ENCODE measurements around the gene ZNF219.

The ZNF219 gene

GRCh38 chr14:21098076-21098891 is at the start of gene ZNF219:
TSS of gene ZNF219 (minus strand) at chr14:21098655. CDS start at chr14:21093591, 5,064 bp downstream.
- DNase-seq: peak in 43 of 56 donors; percentile 10 to 70 (median 43)

- no peak for DNase-seq
Measured at GRCh38 chr14:21145437-21145836, 47.0 kb upstream of the ZNF219 start.

DNA sequence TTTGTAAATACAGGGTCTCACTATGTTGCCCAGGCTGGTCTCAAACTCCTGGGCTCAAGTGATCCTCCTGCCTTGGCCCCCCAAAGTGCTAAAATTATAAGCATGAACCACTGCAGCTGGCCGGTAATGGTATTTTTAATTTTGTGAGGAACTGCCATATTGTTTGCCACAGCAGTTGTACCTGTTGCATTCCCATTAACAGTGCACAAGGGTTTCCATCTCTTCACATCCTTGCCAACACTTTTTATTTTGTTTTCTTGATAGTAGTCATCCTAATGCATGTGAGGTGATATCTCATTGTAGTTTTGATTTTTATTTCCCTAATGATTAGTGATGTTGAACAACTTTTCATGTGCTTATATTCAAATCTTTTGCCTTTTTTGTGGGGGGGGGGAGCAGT is 43.9 kb upstream of the ZNF219 start:
- DNase-seq: no peak

DNA sequence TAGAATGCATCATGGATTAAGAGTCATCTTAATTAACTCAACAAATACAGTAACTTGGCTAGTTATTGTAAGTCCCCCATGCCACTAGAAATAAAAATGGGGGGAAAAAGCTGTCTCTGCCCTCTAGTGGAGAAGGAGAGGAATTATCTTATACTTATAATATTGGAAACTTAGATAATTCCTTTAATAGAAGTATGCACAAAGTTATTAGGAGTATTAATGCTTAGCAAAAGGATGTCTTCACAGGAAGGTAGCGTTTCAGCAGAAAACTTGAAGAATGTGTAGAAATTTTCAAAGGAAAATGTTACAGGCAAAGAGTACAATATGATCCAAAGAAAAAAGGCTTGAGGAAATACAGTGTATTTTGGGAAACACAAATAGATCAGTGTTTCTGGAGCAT is 37.6 kb upstream of the ZNF219 start:
- no peak for DNase-seq

- DNase-seq: no peak
Measured at GRCh38 chr14:21133901-21134300, 35.4 kb upstream of the ZNF219 start.

DNA sequence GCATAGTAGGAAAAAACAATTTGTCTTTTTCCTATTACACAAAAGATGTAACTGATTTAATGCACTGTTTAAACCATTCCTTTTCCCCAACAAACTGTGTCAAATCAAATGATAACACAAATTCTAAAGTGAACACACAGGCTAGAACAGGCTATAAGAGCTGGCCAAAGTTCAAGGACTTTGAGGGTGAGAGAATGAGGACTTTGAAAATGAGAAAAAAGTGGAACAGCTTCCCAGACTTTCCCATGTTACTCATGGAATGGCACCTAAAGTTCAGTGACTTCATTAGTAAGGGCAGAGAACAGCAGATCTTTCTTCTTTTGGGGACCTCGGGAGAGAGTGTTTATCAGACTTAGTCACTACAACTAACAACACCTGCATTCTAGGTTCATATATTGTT is 25.0 kb upstream of the ZNF219 start:
- no peak for DNase-seq

DNA sequence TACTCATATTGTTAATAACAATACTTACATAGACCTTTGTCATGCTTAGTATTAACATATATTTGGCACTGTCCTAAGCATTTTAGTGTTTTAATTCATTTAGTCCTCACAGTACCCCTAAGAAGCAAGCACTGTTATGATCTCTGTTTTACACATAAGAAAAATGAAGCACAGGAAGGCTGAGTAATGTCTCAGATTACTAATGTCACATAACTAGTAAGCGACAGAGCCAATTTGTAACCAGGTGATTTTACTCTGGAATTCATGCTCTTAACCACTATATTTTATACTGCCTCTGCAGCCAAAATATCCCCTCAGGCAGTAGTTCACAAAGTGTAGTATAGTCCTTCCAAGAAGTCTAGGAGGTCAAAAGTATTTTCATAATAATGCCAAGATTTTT is 22.7 kb upstream of the ZNF219 start:
- DNase-seq: no peak

DNA sequence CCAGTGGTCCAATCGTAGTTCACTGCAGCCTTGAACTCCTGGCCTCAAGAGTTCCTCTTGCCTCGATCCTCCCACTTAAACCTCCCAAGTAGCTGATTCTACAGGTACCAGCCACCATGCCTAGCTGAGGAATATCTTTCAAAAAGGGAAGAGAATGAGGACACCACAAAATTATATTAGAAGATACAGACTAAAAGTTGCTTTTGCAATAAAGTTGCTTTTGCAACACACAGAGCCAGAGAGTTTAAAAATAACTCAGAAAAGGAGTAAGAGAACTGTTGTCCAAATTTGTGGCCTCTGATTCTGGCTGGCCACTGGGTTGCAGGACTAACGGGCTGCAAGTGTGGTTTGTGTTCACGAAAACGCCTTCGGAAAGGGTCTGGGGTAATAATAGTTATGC is 22.2 kb upstream of the ZNF219 start:
- DNase-seq: no peak

GRCh38 chr14:21118933-21119332 is 20.5 kb upstream of the ZNF219 start:
- no peak for DNase-seq

DNA sequence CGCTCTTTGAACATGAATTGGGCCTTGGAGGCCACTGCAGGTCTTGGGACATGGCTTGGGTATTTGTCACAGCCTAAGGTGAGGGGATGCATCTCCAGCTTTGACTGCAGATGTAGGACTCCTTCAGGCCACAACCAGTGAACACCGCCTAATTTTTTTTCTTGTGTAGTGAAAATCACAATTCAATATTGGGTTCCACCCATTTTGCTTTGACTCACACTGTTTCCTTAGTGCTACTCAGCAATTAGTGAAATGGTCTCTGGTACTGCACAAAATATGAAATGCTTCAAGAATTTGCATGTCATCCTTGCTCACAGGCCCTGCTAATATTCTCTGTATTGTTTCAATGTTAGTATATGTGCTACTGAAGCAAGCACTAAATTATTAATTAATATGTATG is 14.9 kb upstream of the ZNF219 start:
- no peak for DNase-seq

DNA sequence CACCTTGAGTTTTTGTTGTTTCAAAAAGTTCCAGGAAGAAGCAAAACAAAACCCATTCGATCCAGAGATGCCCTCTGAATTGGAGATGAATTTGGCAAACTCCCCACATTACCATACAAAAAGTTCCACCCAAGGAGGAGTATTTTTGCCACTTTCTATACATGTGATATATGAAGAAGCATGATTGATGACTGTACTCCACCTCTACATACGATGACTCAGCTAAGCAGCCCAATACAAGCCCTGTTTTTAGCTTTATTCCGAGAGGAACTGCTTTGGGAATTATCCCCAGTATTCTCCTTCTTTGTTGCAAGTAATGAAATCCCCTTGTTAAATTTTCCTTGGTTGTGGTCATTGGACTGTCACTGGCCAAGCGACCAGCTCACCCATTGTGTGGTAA is 13.8 kb upstream of the ZNF219 start:
- no peak for DNase-seq

DNA sequence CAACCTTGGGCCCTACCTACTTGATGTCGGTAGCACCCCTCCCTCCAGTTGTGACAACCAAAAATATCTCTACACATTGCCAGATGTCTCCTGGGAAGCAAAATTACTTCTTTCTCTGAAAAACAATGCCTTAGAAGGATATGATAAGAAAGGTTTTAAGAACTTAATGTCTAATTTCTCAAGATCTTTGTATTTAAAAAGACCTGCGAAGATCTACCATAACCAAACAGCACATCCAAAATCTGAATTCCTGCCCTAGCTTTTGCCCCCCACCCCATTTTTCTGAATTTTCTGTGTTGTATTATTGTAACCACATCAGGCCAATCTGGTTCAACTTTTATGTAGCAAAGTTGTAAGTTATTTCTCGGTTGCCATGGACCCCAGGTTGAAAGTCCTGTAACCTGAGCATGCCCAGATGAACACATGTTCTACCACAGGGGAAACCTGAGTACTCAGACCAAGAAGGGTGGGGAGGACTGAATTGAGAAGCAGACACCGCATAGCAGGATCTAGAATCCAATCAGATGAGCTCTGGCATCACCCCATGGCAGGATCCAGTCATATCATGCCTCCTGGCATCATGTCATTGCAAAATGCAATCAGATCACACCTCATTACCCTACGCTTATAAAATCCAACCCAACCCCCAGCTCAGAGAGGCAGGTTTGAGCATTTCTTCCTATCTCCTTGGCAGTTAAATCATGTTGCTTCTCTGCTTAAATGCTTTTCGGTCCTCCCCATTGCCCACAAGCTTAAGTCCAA is 11.1 kb upstream of the ZNF219 start:
- DNase-seq: no peak

DNA sequence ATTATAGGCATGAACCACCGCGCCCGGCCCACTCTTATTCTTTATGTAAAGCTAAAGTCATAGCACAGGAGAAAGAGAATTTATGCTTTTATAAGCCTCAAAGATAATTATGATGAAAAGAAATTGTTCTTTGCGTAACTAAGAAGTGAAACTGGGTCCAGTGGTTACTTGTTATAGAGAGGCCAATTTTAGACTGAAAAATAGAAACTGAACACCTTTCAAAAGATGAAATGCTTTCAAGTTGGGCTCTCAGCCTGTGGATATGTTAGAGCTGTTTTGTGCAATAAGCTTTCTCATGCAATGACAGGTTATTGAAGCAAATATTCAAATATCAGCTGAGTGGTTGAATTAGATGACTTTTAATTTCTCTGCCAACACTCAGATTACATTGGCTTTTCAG is 10.3 kb upstream of the ZNF219 start:
- no peak for DNase-seq

- no peak for DNase-seq
Measured at GRCh38 chr14:21107283-21107800, 8.9 kb upstream of the ZNF219 start.

DNA sequence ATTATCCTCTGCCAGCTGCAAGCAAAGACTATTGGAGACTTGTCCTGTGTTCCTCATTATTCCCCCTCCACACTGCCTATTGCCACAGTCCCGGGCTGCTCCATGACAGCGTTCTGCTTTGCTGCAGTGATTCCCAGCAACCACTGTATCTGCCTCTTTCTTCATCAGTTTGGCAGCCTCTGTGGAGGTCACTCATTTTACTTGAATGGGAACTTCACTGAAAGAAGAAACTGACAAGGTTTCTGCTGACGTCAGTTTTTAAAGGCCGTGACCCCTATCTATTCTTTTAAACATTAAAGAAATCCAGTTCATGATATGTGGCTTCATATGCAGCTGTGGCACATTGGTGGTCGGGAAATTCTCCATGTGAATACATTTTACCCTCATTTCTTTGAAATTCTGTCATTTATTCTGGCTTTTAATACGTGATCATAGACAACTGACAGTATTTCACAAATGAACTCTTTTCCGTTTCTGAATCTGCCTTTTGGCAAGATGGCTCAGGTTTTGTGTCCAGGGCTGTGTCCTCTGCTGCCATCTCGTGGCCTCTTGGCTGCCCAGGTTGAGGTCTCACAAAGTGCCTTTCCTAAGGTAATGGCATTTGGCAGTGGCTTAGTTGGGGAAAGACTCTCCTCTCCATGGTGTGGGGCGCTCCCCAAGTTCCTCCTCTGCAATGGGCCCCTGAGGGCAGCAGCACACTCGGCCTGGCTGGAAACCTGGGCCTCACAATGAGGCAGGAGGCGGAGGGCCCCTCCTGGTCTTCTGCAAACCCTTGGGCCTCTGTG is 8.2 kb upstream of the ZNF219 start:
- peak in 51 of 56 donors; percentile 14 to 90 (median 57) for DNase-seq

DNA sequence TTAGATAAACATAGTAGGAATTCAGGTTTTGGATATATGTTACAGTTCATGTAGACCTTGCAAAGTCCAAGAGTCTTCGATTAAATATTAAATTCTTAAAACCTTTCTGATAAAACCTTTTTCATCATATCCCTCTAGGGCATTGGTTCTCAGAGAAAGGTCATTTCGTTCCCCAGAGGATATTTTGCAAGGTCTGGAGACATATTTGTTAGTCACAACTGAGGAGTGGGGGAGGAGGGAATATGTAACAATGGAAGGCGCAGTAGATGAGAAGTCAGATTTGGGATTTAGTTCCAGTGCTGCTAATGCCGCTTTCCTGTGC is 7.7 kb upstream of the ZNF219 start:
- DNase-seq: no peak

GRCh38 chr14:21105095-21105494 is 6.6 kb upstream of the ZNF219 start:
- DNase-seq: no peak

GRCh38 chr14:21104448-21105060 is 6.1 kb upstream of the ZNF219 start:
- DNase-seq: peak in 51 of 56 donors; percentile 31 to 92 (median 76)

GRCh38 chr14:21103710-21104447 is 5.4 kb upstream of the ZNF219 start:
- peak; percentile 67 to 100 (median 96) for DNase-seq

DNA sequence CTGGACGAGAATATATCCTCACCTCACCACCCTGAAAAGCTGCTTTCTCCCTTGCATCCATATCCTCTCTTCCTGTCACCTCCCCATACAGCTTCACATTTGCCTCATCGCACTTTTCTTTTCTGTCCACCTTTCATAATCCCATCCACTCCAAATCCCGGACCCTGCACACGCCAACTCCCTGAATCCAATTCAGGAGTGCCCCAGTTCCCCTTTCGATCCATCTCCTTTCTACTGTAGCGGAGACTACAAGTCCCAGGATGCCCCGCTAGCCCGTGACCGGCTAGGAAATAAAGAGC is 4.9 kb upstream of the ZNF219 start:
- no peak for DNase-seq
